A673 (cell line): ENCODE data around the gene NAV2.

ENCODE experiments used
- CTCF ChIP-seq: fragments of 300-800, 200-600 bp; sonication (generic); conservative IDR thresholded peaks from 2 replicates; pipeline ENCODE4 v1.5.1; 2017; ENCODE audit warnings: low read depth, mild to moderate bottlenecking, antibody characterized with exemption, low read length, moderate library complexity, mixed read lengths
- EZH2 ChIP-seq: fragments of 200-600 bp; sonication (generic); IDR thresholded peaks from 2 replicates; pipeline ENCODE4 v1.6.1; 2017; ENCODE audit warnings: borderline replicate concordance, low read depth, mild to moderate bottlenecking, mixed read lengths, antibody characterized with exemption, low read length; ENCODE audit not compliant: poor library complexity, severe bottlenecking

GRCh38 chr11:19929147-19929546, 216.5 kb downstream of the NAV2 start:
- TF ChIP-seq EZH2, result no peak
- no peak for TF ChIP-seq CTCF
